ENCODE measurements around the gene CTNNA3.
"Not testable (repeated sequence)": the region's sequence is repeated elsewhere in the genome, so short reads cannot be mapped to it uniquely, and the experiment has no call there.

CTNNA3 gene

GRCh38 chr10:66472156-66472555, 1223.8 kb downstream of the CTNNA3 start:
- DNase-seq, result no peak

GRCh38 chr10:66467042-66467441, 1229.0 kb downstream of the CTNNA3 start:
- DNase-seq, result no peak

GRCh38 chr10:66466622-66467021, 1229.4 kb downstream of the CTNNA3 start:
- DNase-seq, result no peak

- no peak for DNase-seq
Observed at GRCh38 chr10:66463611-66464010, 1232.4 kb downstream of the CTNNA3 start.

- no peak for DNase-seq
Observed at GRCh38 chr10:66457629-66458028, 1238.4 kb downstream of the CTNNA3 start.

- no peak for DNase-seq
Observed at GRCh38 chr10:66455304-66455703, 1240.7 kb downstream of the CTNNA3 start.

- DNase-seq, result no peak
Observed at GRCh38 chr10:66440568-66440967, 1255.4 kb downstream of the CTNNA3 start.

- DNase-seq, result no peak
Observed at GRCh38 chr10:66414943-66415342, 1281.1 kb downstream of the CTNNA3 start.

- no peak for DNase-seq
Observed at GRCh38 chr10:66405566-66405965, 1290.4 kb downstream of the CTNNA3 start.

- DNase-seq, result no peak
Observed at GRCh38 chr10:66398669-66399068, 1297.3 kb downstream of the CTNNA3 start.

GRCh38 chr10:66394342-66395063, 1301.5 kb downstream of the CTNNA3 start:
- DNase-seq, result no peak

- no peak for DNase-seq
Observed at GRCh38 chr10:66390926-66391325, 1305.1 kb downstream of the CTNNA3 start.

GRCh38 chr10:66381045-66381444, 1315.0 kb downstream of the CTNNA3 start:
- DNase-seq, result no peak

- DNase-seq, result no peak
Observed at GRCh38 chr10:66378117-66378876, 1317.7 kb downstream of the CTNNA3 start.

GRCh38 chr10:66368146-66368545, 1327.8 kb downstream of the CTNNA3 start:
- no peak for DNase-seq

- DNase-seq, result no peak
Observed at GRCh38 chr10:66366163-66366562, 1329.8 kb downstream of the CTNNA3 start.

GRCh38 chr10:66365686-66366085, 1330.3 kb downstream of the CTNNA3 start:
- no peak for DNase-seq

- DNase-seq, result no peak
Observed at GRCh38 chr10:66362522-66362921, 1333.5 kb downstream of the CTNNA3 start.

- not testable (repeated sequence) for DNase-seq
Observed at GRCh38 chr10:66353822-66354221, 1342.2 kb downstream of the CTNNA3 start.

- DNase-seq, result no peak
Observed at GRCh38 chr10:66353422-66353821, 1342.6 kb downstream of the CTNNA3 start.

- DNase-seq, result no peak
Observed at GRCh38 chr10:66350622-66351399, 1345.2 kb downstream of the CTNNA3 start.

- no peak for DNase-seq
Observed at GRCh38 chr10:66349726-66350125, 1346.3 kb downstream of the CTNNA3 start.

GRCh38 chr10:66349076-66349475, 1346.9 kb downstream of the CTNNA3 start:
- DNase-seq, result no peak

GRCh38 chr10:66337211-66337610, 1358.8 kb downstream of the CTNNA3 start:
- no peak for DNase-seq

Data from NCI-H510A (cell line).